B cell (primary cell): Measurements from ENCODE around the gene CDKN1C.

Experiments
- CTCF ChIP-seq: fragments of 200-600 bp; IDR thresholded peaks from one replicate; pipeline ENCODE4 v1.8.0; 2022; ENCODE audit warnings: antibody characterized with exemption, mild to moderate bottlenecking
- EZH2 ChIP-seq: IDR thresholded peaks from 2 replicates; pipeline ENCODE4 v1.6.1; 2012; ENCODE audit warnings: borderline replicate concordance, low read depth, mild to moderate bottlenecking, moderate library complexity, low read length; ENCODE audit not compliant: insufficient read depth, poor library complexity, severe bottlenecking

GRCh38 chr11:2864901-2865300 lies 20.7 kb downstream of the CDKN1C start:
- TF ChIP-seq EZH2 (no peak), CTCF (no peak)
